Osteocyte (in vitro differentiated cells): ENCODE data around the gene IFIT1B. TPM values are rescaled to one million over a fixed set of nuclear protein-coding genes. Genes with fewer than 3 reads are reported as not detected.

Experiments
- DNase-seq: peaks from one replicate; pipeline ENCODE4 v3.0.0; 2021; ENCODE audit warnings: mixed read lengths; ENCODE audit not compliant: unreplicated experiment; ENCODE audit errors: extremely low spot score
- H3K27ac Mint-ChIP-seq: one replicate; pipeline ENCODE4 v1.8.0; 2021; ENCODE audit warnings: mild to moderate bottlenecking, mixed read lengths; ENCODE audit not compliant: unreplicated experiment
- H3K27me3 Mint-ChIP-seq: one replicate; pipeline ENCODE4 v1.8.0; 2021; ENCODE audit warnings: mixed read lengths; ENCODE audit not compliant: unreplicated experiment
- H3K36me3 Mint-ChIP-seq: one replicate; pipeline ENCODE4 v1.8.0; 2021; ENCODE audit warnings: mixed read lengths; ENCODE audit not compliant: unreplicated experiment
- H3K4me1 Mint-ChIP-seq: one replicate; pipeline ENCODE4 v1.8.0; 2021; ENCODE audit warnings: mixed read lengths; ENCODE audit not compliant: unreplicated experiment
- H3K4me3 Mint-ChIP-seq: one replicate; pipeline ENCODE4 v1.8.0; 2021; ENCODE audit warnings: mild to moderate bottlenecking, moderate library complexity, mixed read lengths; ENCODE audit not compliant: unreplicated experiment
- H3K9me3 Mint-ChIP-seq: one replicate; pipeline ENCODE4 v1.8.0; 2021; ENCODE audit warnings: mixed read lengths; ENCODE audit not compliant: unreplicated experiment
- total RNA-seq: library from RNA; stranded (reverse); gene quantifications from 2 replicates; pipeline ENCODE4 v1.2.1, GENCODE V29; 2021
- TF ChIP-seq, protein P1 (sequence below): fragments of 200-600 bp; sonication (generic); IDR thresholded peaks from 2 replicates; pipeline ENCODE4 v1.5.0; 2021; ENCODE audit warnings: antibody characterized with exemption, mild to moderate bottlenecking, moderate library complexity

IFIT1B gene
- total RNA-seq, 1 donor from 2014 or later: not detected

DNA sequence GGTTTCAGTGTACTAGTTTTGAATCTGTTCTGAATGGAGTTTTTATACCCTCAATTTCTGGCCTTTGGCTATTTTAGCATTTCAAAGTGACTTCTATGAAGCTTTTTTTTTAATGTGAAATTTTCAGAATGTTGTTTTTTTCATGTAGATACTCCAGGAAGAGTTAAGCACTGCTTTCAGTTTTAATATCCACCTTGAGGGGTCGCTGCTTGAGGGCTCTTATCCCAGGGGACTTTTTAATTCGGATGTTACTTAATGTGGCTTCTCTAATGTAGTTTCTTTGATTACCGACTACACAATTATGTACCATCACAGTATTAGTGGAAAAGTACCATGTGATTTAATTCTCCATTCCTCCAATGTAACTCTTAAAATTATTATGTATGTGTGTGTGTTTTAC is 41.7 kb downstream of the IFIT1B start:
- Mint-ChIP-seq H3K9me3 (no peaks in the 10 kb centered on the region), H3K36me3 (peaks cover 28% of the 10 kb centered on the region), H3K4me3 (no peak overlapping the region), H3K27me3 (no peaks in the 10 kb centered on the region), H3K27ac (no peak overlapping the region), H3K4me1 (peaks cover 35% of the 10 kb centered on the region)
- TF ChIP-seq, protein P1, sequence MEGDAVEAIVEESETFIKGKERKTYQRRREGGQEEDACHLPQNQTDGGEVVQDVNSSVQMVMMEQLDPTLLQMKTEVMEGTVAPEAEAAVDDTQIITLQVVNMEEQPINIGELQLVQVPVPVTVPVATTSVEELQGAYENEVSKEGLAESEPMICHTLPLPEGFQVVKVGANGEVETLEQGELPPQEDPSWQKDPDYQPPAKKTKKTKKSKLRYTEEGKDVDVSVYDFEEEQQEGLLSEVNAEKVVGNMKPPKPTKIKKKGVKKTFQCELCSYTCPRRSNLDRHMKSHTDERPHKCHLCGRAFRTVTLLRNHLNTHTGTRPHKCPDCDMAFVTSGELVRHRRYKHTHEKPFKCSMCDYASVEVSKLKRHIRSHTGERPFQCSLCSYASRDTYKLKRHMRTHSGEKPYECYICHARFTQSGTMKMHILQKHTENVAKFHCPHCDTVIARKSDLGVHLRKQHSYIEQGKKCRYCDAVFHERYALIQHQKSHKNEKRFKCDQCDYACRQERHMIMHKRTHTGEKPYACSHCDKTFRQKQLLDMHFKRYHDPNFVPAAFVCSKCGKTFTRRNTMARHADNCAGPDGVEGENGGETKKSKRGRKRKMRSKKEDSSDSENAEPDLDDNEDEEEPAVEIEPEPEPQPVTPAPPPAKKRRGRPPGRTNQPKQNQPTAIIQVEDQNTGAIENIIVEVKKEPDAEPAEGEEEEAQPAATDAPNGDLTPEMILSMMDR: peak; percentile 55
- no peak for DNase-seq

DNA sequence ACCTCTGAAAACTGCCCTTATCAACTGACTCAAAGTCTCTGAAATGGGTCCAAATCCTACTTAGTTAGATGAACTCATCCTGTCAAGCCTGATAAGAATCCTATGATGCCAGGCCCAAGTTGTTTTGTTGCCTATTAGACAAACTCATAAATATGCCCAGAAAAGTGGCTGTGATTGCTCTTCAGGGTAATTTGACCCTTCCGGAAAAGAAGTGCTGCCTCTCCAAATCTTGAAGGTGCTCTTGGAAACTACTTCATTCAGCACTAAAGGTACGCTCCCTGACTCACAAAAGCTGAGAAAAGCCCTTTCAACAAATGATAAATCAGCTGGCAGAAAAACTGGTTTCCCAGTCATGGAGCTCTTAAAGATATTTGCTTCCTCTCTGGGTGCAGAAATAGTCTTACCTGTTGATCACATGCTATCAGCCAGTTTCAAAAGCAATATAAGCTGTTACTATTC is 43.2 kb downstream of the IFIT1B start:
- DNase-seq: no peak
- no peaks in the 10 kb centered on the region for H3K9me3 Mint-ChIP-seq
- TF ChIP-seq, protein P1: no peak
- H3K4me1 Mint-ChIP-seq: peaks cover 26% of the 10 kb centered on the region
- no peak overlapping the region for H3K27ac Mint-ChIP-seq
- peaks cover 27% of the 10 kb centered on the region for H3K36me3 Mint-ChIP-seq
- no peak overlapping the region for H3K4me3 Mint-ChIP-seq
- no peaks in the 10 kb centered on the region for H3K27me3 Mint-ChIP-seq

DNA sequence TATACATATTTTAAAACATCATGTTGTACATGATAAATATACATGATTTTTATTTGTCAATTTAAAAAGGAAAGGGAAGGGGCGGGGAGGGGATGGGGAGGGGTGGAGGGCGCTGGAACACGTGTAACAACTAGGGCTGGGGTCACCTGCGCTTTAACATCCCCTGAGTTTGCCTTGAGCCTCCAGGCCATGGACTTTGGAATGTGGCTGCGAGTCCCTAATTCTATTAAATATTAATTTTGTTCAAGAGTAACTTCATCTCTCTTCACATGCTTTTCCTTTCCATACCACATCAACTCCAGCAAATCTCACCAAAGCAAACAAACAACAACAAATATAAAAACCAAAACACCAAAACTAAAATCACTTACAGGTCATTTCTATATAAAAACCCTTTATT is 47.1 kb downstream of the IFIT1B start:
- TF ChIP-seq, protein P1: no peak
- no peak for DNase-seq
- no peaks in the 10 kb centered on the region for H3K9me3 Mint-ChIP-seq
- H3K27me3 Mint-ChIP-seq: no peaks in the 10 kb centered on the region
- peaks cover 9% of the 10 kb centered on the region for H3K36me3 Mint-ChIP-seq
- no peak overlapping the region for H3K27ac Mint-ChIP-seq
- H3K4me3 Mint-ChIP-seq: no peak overlapping the region
- H3K4me1 Mint-ChIP-seq: peaks cover 21% of the 10 kb centered on the region

DNA sequence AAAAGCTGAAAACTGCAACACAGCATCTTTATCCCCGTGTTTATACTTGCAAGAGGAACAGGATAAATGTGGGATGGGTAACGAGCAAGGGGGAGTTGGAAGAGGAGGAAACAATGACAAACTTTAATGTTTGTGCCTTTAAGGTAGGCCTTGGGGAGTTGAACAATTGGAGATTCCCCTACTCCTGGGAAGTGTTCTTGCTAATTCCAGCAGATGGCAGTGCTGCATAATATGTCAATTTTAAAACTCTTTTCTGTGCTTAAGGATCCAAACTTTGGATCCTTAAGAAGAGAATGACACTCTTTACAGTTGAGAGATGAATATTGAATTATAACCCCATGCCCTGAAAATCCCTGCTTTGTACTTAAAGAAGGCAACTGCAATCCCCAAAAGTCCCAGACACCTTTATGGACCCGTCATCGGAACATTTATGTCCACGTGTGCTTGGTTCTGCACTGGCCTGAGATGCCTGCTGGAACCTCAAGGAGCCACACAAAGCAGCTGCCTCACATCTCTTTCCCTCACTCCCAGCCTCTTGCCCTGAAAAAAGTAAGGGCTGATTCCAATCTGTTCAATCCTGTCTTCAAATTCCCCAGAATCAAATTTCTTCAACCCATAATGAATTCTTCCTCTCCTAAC is 48.5 kb downstream of the IFIT1B start:
- TF ChIP-seq, protein P1: peak; percentile 84
- no peaks in the 10 kb centered on the region for H3K27me3 Mint-ChIP-seq
- no peak overlapping the region for H3K4me3 Mint-ChIP-seq
- H3K27ac Mint-ChIP-seq: peak overlapping the region; percentile 45
- peaks cover 2% of the 10 kb centered on the region for H3K36me3 Mint-ChIP-seq
- no peaks in the 10 kb centered on the region for H3K9me3 Mint-ChIP-seq
- peaks cover 21% of the 10 kb centered on the region for H3K4me1 Mint-ChIP-seq
- no peak for DNase-seq

DNA sequence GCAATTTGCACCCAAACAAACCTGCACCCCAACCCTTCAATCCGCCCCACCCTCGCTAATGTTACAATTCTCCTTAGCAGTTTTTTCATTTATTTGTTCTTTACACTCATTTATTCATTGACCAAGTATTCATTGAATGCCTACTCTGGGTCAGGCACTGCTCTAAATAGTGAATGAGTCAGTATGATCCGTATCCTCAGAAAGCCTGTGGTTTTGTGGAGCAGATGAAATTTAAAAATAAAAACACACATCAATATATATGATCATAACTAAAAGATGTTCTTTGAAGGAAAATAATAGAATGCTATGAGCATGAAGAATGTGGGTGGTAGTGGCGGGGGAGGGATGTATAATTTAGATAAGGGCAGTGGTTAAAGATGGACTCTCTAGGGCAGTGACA is 49.8 kb downstream of the IFIT1B start:
- H3K4me3 Mint-ChIP-seq: no peak overlapping the region
- TF ChIP-seq, protein P1: no peak
- peak overlapping the region; percentile 24 for H3K27ac Mint-ChIP-seq
- peaks cover 1% of the 10 kb centered on the region for H3K36me3 Mint-ChIP-seq
- DNase-seq: no peak
- peaks cover 34% of the 10 kb centered on the region for H3K4me1 Mint-ChIP-seq
- no peaks in the 10 kb centered on the region for H3K27me3 Mint-ChIP-seq
- no peaks in the 10 kb centered on the region for H3K9me3 Mint-ChIP-seq
